ENCODE measurements around the gene EGFL8. TPM values are rescaled to one million over a fixed set of nuclear protein-coding genes. Genes with fewer than 3 reads are reported as not detected.
"Not testable (repeated sequence)": the region's sequence is repeated elsewhere in the genome, so short reads cannot be mapped to it uniquely, and the experiment has no call there.

Gene EGFL8
- total and polyA plus RNA-seq, 9 of the 15 experiments (the other 6 are each of a cell fraction or from before 2014, with no cell fraction given), result 2.2 to 47.4 (median 14.2) TPM

DNA sequence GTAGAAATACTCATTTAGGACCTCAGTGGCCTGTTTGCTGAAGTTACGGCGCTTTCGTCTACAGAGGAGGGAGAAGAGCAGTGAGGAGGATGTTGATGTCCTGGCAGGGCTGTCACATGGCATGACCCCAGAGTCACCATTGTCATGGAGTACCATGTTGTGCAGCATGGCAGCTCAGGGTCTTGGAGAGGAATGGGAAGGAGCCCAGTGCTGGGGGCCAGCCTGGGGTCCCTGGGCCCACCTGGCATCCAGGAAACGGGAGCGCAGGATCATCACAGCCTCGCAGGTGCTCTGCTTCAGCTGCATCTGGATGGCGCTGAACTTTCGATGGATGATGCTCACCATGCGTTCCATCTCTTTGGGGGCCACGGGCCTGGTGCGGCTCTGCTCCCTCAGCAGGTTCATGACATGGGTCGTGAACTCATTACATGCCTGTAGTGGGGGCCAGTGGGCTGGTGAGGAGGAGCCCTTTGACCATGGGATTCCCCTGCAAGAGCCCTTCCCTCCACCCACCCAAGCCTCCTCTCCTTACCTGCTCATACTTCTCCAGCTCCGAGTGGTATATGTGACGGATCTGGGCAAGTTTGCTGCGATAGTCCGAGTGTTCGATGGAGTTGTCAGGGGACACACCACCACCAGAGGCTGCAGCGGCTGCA, 23.5 kb downstream of the EGFL8 start:
- Histone ChIP-seq H3K4me1 (replicated peaks in 1 of 2; ENCODE audit: control insufficient read depth in 2 of 2, insufficient read depth in 2 of 2, low read length in 2 of 2) (peaks cover 61 to 76% of the 10 kb centered on the region in 2 experiments), H3K4me2 (ENCODE audit: insufficient read depth, low read length) (peak overlapping the region; percentile 90), H3K9ac (ENCODE audit: insufficient read depth in 1 of 2, low read depth in 2 of 2, low read length in 2 of 2) (peak overlapping the region; percentile 89 to 95; a peak in 3 of 4 replicates), H3K4me3 (peak overlapping the region; percentile 79; the same call in 1 of the 2 replicates), H3K79me2 (ENCODE audit: control insufficient read depth, insufficient read depth, low read length) (peaks cover 65% of the 10 kb centered on the region), H3K36me3 (ENCODE audit: control insufficient read depth, insufficient read depth, low read length) (peaks cover 49% of the 10 kb centered on the region; the same call in 2 of the 3 replicates)
- H3K9me3 ChIP-seq (replicated peaks; ENCODE audit: control insufficient read depth, insufficient read depth, low read depth, low read length); H4K20me1 ChIP-seq (replicated peaks; ENCODE audit: control insufficient read depth, insufficient read depth, low read length); BruUV-seq (replicated peaks); H3K9me1 ChIP-seq (ENCODE audit: control insufficient read depth, insufficient read depth, low read length); ATAC-seq; H3K27me3 ChIP-seq (ENCODE audit: control insufficient read depth in 2 of 2, insufficient read depth in 2 of 2, low read length in 2 of 2); FAIRE-seq; CTCF ChIA-PET (ENCODE audit: low intra/inter-chr PET ratio); in situ Hi-C loops (cut with MboI); intact Hi-C loops (cut with micrococcal nuclease); H2AFZ ChIP-seq (ENCODE audit: low read depth, low read length); H3K27ac ChIP-seq (ENCODE audit: extremely low read depth, low read depth, low read length): not testable (repeated sequence)
- WGBS (ENCODE audit: insufficient coverage, low coverage, missing lambda C conversion rate), result 72% methylated on average over 15 of the region's 18 CpGs
- peak in 1 of 4 experiments; percentile 19 for DNase-seq (ENCODE audit: extremely low read depth in 1 of 4, low spot score in 3 of 4)
- TF ChIP-seq, protein P1, sequence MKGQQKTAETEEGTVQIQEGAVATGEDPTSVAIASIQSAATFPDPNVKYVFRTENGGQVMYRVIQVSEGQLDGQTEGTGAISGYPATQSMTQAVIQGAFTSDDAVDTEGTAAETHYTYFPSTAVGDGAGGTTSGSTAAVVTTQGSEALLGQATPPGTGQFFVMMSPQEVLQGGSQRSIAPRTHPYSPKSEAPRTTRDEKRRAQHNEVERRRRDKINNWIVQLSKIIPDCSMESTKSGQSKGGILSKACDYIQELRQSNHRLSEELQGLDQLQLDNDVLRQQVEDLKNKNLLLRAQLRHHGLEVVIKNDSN (CRISPR knock-in tag; IDR thresholded peaks at IDR 0.05), result 0 out of 2 replicates have a peak, but pooled peaks have one; percentile 18
- 0 out of 2 replicates have a peak, but pooled peaks have one; percentile 3 for TF ChIP-seq CXXC5 (CRISPR knock-in tag; IDR thresholded peaks at IDR 0.05)
- peak; percentile 62 for TF ChIP-seq RBFOX2 (IDR thresholded peaks at IDR 0.05; ENCODE audit: low read depth, low read length)
- TF ChIP-seq MAZ (CRISPR knock-in tag; conservative IDR thresholded peaks at IDR 0.05 in 1 of 2, IDR thresholded peaks at IDR 0.05 in 1 of 2), result 0 out of 4 replicates have a peak, but pooled peaks of 1 of the 2 experiments have one; percentile 3
- 0 out of 2 replicates have a peak, but pooled peaks have one; percentile 73 for TF ChIP-seq MED1 (CRISPR knock-in tag; IDR thresholded peaks at IDR 0.05; ENCODE audit: borderline replicate concordance)
- TF ChIP-seq POLR2G (IDR thresholded peaks at IDR 0.05; ENCODE audit: low read depth, low read length), result peak; percentile 63
- TF ChIP-seq, protein P2, sequence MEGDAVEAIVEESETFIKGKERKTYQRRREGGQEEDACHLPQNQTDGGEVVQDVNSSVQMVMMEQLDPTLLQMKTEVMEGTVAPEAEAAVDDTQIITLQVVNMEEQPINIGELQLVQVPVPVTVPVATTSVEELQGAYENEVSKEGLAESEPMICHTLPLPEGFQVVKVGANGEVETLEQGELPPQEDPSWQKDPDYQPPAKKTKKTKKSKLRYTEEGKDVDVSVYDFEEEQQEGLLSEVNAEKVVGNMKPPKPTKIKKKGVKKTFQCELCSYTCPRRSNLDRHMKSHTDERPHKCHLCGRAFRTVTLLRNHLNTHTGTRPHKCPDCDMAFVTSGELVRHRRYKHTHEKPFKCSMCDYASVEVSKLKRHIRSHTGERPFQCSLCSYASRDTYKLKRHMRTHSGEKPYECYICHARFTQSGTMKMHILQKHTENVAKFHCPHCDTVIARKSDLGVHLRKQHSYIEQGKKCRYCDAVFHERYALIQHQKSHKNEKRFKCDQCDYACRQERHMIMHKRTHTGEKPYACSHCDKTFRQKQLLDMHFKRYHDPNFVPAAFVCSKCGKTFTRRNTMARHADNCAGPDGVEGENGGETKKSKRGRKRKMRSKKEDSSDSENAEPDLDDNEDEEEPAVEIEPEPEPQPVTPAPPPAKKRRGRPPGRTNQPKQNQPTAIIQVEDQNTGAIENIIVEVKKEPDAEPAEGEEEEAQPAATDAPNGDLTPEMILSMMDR (IDR thresholded peaks at IDR 0.05 in 2 of 3, conservative IDR thresholded peaks at IDR 0.05 in 1 of 3; ENCODE audit: insufficient read depth in 2 of 3, low read depth in 1 of 3, low read length in 3 of 3), result 0 out of 6 replicates have a peak, but pooled peaks of 1 of the 3 experiments have one; percentile 13
- 0 out of 2 replicates have a peak, but pooled peaks have one; percentile 28 for TF ChIP-seq ZNF263 (CRISPR knock-in tag; IDR thresholded peaks at IDR 0.05; ENCODE audit: borderline replicate concordance)
- POLR2A ChIA-PET, result interaction anchor here (0.5 to 1.5 kb wide), 8 partner anchors 8 to 100 kb away, joined by 3 to 5 read pairs (median 3); partner anchors contain the start of gene ATF6B

Data from K562 (cell line).